Measurements from ENCODE around the gene PPP2R2D.

- TF ChIP-seq CTCF (conservative IDR thresholded peaks at IDR 0.05; ENCODE audit: low read length) (peak; percentile 47), EZH2phosphoT487 (IDR thresholded peaks at IDR 0.05; ENCODE audit: borderline replicate concordance, low read depth, low read length) (no peak)
Observed at GRCh38 chr10:131899695-131900349, 986 bp upstream of the PPP2R2D start.

All from OCI-LY7 (cell line).